ENCODE measurements around the gene SMIM14.
A peak's percentile ranks its signal among the peaks of the same experiment; 100 is the strongest.

Gene SMIM14

DNA sequence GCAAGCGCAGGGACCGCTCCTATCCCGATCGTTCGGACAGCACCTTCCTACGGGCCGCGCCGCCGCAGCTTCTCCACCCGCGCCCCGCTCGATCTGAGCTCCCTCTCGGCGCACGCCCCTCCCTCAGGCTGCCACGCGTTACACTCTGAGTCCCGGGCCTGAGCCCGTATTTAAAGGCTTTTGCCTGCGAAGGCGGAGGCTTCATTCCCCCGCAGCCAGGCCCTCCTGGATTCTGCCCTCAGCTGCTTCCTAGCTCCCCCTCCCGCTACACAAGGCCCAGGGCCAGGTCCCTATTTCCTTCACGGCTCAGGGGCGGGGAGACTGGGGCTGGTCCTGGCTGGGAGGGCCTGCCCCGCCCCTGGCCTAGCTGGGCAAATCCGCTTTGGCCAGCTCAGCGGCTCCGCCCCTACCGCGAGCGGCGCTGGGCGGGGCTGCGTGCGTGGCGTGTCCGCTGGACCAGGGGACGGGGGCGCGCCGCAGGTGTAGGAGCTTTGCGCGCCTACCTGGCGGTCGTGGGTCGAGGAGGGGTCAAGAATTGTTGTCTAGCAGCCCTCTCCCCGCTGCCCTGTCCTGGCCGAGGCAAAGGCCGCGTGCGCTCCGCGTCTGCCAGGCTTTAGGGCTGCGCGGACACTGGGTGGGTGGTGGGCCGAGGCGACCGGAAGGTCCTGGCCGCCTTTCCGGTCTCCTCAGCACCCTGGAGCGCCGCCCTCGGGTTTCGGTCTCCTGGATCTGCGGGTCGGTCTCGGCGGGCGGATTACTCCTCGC, 111.2 kb downstream of the SMIM14 start, which contains the start of gene UGDH:
TSS of gene UGDH (minus strand) at position 144 of the 765 bp plus-strand sequence. CDS start 5,927 bp downstream, outside the sequence.
- Histone ChIP-seq H3K9ac (ENCODE audit: low read depth in 1 of 2, low read length in 2 of 2) (peak within 1 kb of the TSS; percentile 83 to 98), H3K4me3 (ENCODE audit: low read length in 2 of 2) (peak within 1 kb of the TSS; percentile 96 to 97), H3K36me3 (ENCODE audit: control insufficient read depth in 2 of 2, insufficient read depth in 2 of 2, low read length in 2 of 2) (peaks cover 0 to 4% of the 10 kb centered on the region in 2 donors), H3K27me3 (ENCODE audit: control insufficient read depth in 2 of 2, insufficient read depth in 2 of 2, low read length in 2 of 2) (no peaks in the 10 kb centered on the region), H3K4me1 (ENCODE audit: control insufficient read depth in 2 of 2, insufficient read depth in 2 of 2, low read length in 2 of 2) (peaks cover 4 to 14% of the 10 kb centered on the region in 2 donors), H3K9me3 (ENCODE audit: control insufficient read depth in 2 of 2, low read length in 2 of 2) (no peaks in the 10 kb centered on the region), H3K27ac (ENCODE audit: low read depth in 2 of 2, low read length in 2 of 2) (peak within 1 kb of the TSS; percentile 96 to 97)

DNA sequence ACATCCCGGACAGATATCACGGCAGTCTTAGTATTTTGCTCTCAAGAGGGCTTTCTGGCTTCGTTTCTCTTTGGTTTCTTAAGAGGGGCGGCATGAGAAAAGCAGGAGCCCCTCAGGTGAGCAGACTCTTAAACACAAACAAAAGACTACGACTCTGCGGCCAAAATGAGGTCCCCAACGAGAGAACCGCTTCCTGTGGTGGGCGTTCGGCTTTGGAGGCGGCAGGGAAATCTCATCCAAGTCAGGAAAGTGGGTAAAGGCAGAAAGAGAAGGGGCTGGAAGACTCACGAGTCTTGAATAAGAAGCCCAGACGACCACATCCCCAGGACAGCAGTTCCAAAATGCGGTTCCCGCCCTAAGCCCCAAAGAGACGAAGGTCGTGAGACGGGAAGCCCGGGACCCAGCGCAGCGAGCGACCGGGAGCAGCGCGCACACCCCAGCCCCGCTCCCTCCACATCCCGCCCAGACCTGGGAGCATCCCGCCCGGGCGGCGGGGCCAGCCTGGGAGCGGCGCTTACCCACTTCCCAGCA, 111.8 kb downstream of the SMIM14 start:
- no peaks in the 10 kb centered on the region for H3K9me3 ChIP-seq (ENCODE audit: control insufficient read depth in 2 of 2, low read length in 2 of 2)
- no peaks in the 10 kb centered on the region for H3K27me3 ChIP-seq (ENCODE audit: control insufficient read depth in 2 of 2, insufficient read depth in 2 of 2, low read length in 2 of 2)
- peak overlapping the region; percentile 83 to 98 for H3K9ac ChIP-seq (ENCODE audit: low read depth in 1 of 2, low read length in 2 of 2)
- H3K4me3 ChIP-seq (ENCODE audit: low read length in 2 of 2) = peak overlapping the region; percentile 96 to 97
- H3K27ac ChIP-seq (ENCODE audit: low read depth in 2 of 2, low read length in 2 of 2) = peak overlapping the region; percentile 96 to 97
- H3K36me3 ChIP-seq (ENCODE audit: control insufficient read depth in 2 of 2, insufficient read depth in 2 of 2, low read length in 2 of 2) = peaks cover 0 to under 1% of the 10 kb centered on the region in 2 donors
- H3K4me1 ChIP-seq (ENCODE audit: control insufficient read depth in 2 of 2, insufficient read depth in 2 of 2, low read length in 2 of 2) = peaks cover 4 to 19% of the 10 kb centered on the region in 2 donors

- Histone ChIP-seq H3K9me3 (ENCODE audit: control insufficient read depth in 2 of 2, low read length in 2 of 2) (no peaks in the 10 kb centered on the region), H3K4me1 (ENCODE audit: control insufficient read depth in 2 of 2, insufficient read depth in 2 of 2, low read length in 2 of 2) (peaks cover 4 to 20% of the 10 kb centered on the region in 2 donors), H3K9ac (ENCODE audit: low read depth in 1 of 2, low read length in 2 of 2) (peak overlapping the region; percentile 83 to 98), H3K27ac (ENCODE audit: low read depth in 2 of 2, low read length in 2 of 2) (peak overlapping the region; percentile 96 to 97), H3K27me3 (ENCODE audit: control insufficient read depth in 2 of 2, insufficient read depth in 2 of 2, low read length in 2 of 2) (no peaks in the 10 kb centered on the region), H3K36me3 (ENCODE audit: control insufficient read depth in 2 of 2, insufficient read depth in 2 of 2, low read length in 2 of 2) (peaks cover 0 to 2% of the 10 kb centered on the region in 2 donors), H3K4me3 (ENCODE audit: low read length in 2 of 2) (peak overlapping the region; percentile 96 to 97)
Measured at GRCh38 chr4:39525822-39526690, 112.6 kb downstream of the SMIM14 start.

DNA sequence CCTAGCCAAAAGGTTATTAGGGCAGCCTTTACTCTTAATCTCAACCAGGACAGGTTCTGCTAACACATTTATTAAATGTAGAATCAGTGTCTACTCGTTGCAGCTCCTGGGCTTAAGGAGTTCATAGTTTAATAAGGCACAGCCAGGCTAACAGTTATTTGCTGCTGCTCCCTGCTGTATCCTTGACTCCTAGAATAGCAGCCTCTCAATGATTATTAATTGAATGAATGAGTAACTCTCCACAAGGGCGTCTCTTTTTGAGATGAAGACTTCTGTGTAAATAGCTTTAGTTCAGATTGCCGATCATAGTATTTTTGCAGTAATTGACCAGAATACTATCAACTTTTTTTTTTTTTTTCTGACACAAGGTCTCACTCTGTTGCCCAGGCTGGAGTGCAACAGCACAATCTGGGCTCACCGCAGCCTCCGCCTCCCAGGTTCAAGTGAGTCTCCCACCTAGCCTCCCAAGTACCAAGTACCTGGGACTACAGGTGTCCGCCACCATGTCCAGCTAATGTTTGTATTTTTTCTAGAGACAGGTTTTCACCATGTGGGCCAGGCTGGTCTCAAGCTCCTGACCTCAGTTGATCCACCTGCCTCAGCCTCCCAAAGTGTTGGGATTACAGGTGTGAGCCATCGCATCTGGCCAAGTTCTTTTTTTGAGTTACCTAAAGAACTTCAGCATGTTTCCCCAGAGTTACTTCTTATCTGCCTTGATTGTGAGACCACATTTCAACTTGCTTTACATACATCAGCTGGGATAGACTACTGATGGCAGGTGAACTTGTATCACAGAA, 114.3 kb downstream of the SMIM14 start:
- Histone ChIP-seq H3K9ac (ENCODE audit: low read depth in 1 of 2, low read length in 2 of 2) (peak overlapping the region in 1 of 2 donors; percentile 5), H3K27me3 (ENCODE audit: control insufficient read depth in 2 of 2, insufficient read depth in 2 of 2, low read length in 2 of 2) (no peaks in the 10 kb centered on the region), H3K27ac (ENCODE audit: low read depth in 2 of 2, low read length in 2 of 2) (no peak overlapping the region), H3K9me3 (ENCODE audit: control insufficient read depth in 2 of 2, low read length in 2 of 2) (no peaks in the 10 kb centered on the region), H3K4me1 (ENCODE audit: control insufficient read depth in 2 of 2, insufficient read depth in 2 of 2, low read length in 2 of 2) (peaks cover 4 to 20% of the 10 kb centered on the region in 2 donors), H3K36me3 (ENCODE audit: control insufficient read depth in 2 of 2, insufficient read depth in 2 of 2, low read length in 2 of 2) (peaks cover 6 to 9% of the 10 kb centered on the region in 2 donors), H3K4me3 (ENCODE audit: low read length in 2 of 2) (peak overlapping the region; percentile 24 to 43)

DNA sequence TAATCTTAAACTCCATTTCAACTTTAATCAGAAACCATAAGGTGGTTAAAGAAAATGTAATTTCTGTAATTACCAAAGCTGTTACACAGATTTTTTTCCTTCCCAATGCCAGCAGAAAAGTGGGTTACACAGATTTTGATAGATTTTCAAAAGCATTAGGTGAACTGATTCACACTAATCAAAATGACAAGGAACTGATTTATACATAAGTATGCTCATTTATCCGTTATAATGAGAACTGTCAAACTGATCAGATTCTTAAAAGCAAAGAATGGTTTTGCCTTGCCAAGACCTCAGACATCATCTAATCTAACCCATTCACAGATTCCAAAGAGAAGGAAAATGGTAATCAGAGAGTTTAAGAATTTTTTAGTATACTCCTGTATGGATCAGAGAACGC, 116.6 kb downstream of the SMIM14 start:
- no peak overlapping the region for H3K4me3 ChIP-seq (ENCODE audit: low read length in 2 of 2)
- peaks cover 4 to 14% of the 10 kb centered on the region in 2 donors for H3K4me1 ChIP-seq (ENCODE audit: control insufficient read depth in 2 of 2, insufficient read depth in 2 of 2, low read length in 2 of 2)
- H3K27ac ChIP-seq (ENCODE audit: low read depth in 2 of 2, low read length in 2 of 2) = no peak overlapping the region
- peaks cover 14 to 15% of the 10 kb centered on the region in 2 donors for H3K36me3 ChIP-seq (ENCODE audit: control insufficient read depth in 2 of 2, insufficient read depth in 2 of 2, low read length in 2 of 2)
- H3K9me3 ChIP-seq (ENCODE audit: control insufficient read depth in 2 of 2, low read length in 2 of 2) = no peaks in the 10 kb centered on the region
- no peak overlapping the region for H3K9ac ChIP-seq (ENCODE audit: low read depth in 1 of 2, low read length in 2 of 2)
- H3K27me3 ChIP-seq (ENCODE audit: control insufficient read depth in 2 of 2, insufficient read depth in 2 of 2, low read length in 2 of 2) = no peaks in the 10 kb centered on the region

DNA sequence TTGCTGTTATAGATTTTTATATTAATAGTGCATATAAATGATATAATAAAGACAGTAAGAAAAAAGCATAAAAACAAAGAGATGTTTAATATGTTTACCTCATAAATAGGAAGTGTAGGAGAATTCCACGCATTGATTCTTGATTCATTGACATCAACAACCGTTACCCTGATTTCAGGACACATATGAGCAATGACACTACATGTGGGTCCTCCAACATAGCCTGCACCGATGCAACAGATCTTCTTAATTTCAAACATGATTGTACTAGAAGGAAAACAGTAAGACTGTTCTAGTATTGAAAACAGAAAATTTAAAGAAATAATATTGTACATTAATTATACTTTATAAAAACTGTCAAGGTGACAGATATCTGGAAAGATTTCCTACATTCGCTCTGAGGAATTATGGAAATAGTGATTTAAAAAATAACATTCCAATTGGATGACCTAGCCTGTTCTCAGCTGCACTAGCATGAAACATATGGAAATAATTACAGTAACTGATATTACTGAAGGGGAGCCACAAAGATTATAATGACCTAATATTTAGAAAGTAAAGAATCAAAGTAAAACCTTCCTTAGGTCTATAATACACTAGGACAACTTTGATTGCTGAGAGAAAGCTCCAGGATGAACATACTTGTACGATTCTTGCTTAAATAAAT, 117.3 kb downstream of the SMIM14 start:
- Histone ChIP-seq H3K9ac (ENCODE audit: low read depth in 1 of 2, low read length in 2 of 2) (no peak overlapping the region), H3K27me3 (ENCODE audit: control insufficient read depth in 2 of 2, insufficient read depth in 2 of 2, low read length in 2 of 2) (no peaks in the 10 kb centered on the region), H3K9me3 (ENCODE audit: control insufficient read depth in 2 of 2, low read length in 2 of 2) (no peaks in the 10 kb centered on the region), H3K27ac (ENCODE audit: low read depth in 2 of 2, low read length in 2 of 2) (no peak overlapping the region), H3K4me3 (ENCODE audit: low read length in 2 of 2) (no peak overlapping the region), H3K4me1 (ENCODE audit: control insufficient read depth in 2 of 2, insufficient read depth in 2 of 2, low read length in 2 of 2) (peaks cover 4 to 13% of the 10 kb centered on the region in 2 donors), H3K36me3 (ENCODE audit: control insufficient read depth in 2 of 2, insufficient read depth in 2 of 2, low read length in 2 of 2) (peaks cover 15 to 18% of the 10 kb centered on the region in 2 donors)

GRCh38 chr4:39518484-39518883, 120.2 kb downstream of the SMIM14 start:
- H3K27ac ChIP-seq (ENCODE audit: low read depth in 2 of 2, low read length in 2 of 2) = no peak overlapping the region
- H3K27me3 ChIP-seq (ENCODE audit: control insufficient read depth in 2 of 2, insufficient read depth in 2 of 2, low read length in 2 of 2) = no peaks in the 10 kb centered on the region
- peaks cover 15 to 28% of the 10 kb centered on the region in 2 donors for H3K36me3 ChIP-seq (ENCODE audit: control insufficient read depth in 2 of 2, insufficient read depth in 2 of 2, low read length in 2 of 2)
- H3K4me1 ChIP-seq (ENCODE audit: control insufficient read depth in 2 of 2, insufficient read depth in 2 of 2, low read length in 2 of 2) = peaks cover 3 to 13% of the 10 kb centered on the region in 2 donors
- no peaks in the 10 kb centered on the region for H3K9me3 ChIP-seq (ENCODE audit: control insufficient read depth in 2 of 2, low read length in 2 of 2)
- no peak overlapping the region for H3K4me3 ChIP-seq (ENCODE audit: low read length in 2 of 2)
- no peak overlapping the region for H3K9ac ChIP-seq (ENCODE audit: low read depth in 1 of 2, low read length in 2 of 2)

DNA sequence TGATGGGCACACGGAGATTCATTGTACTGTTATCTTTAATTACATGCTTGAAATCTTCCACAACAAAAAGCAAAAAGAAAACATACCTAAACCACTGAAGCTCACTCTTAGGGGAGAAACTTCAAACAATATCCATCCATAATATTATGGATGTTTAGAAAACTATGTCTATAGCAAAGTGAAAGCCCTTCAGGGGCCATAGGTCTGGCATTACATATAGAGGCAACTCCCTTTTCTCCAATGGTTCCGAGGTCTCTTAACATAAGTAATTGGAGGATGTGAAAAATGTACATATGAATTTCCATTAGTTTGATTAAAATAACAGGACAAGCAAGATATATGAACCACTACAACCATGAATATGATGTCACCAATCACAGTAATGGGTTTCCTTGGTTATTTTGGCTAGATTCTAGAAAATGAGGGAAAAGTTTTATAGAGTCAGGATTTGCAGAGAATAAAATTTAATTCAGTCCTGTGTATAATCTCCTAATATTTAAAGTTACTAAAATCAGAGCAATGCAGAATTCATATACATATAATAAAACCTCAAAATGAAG, 122.2 kb downstream of the SMIM14 start:
- peaks cover 3 to 6% of the 10 kb centered on the region in 2 donors for H3K4me1 ChIP-seq (ENCODE audit: control insufficient read depth in 2 of 2, insufficient read depth in 2 of 2, low read length in 2 of 2)
- no peak overlapping the region for H3K27ac ChIP-seq (ENCODE audit: low read depth in 2 of 2, low read length in 2 of 2)
- no peak overlapping the region for H3K4me3 ChIP-seq (ENCODE audit: low read length in 2 of 2)
- H3K36me3 ChIP-seq (ENCODE audit: control insufficient read depth in 2 of 2, insufficient read depth in 2 of 2, low read length in 2 of 2) = peaks cover 28 to 42% of the 10 kb centered on the region in 2 donors
- no peak overlapping the region for H3K9ac ChIP-seq (ENCODE audit: low read depth in 1 of 2, low read length in 2 of 2)
- H3K27me3 ChIP-seq (ENCODE audit: control insufficient read depth in 2 of 2, insufficient read depth in 2 of 2, low read length in 2 of 2) = no peaks in the 10 kb centered on the region
- H3K9me3 ChIP-seq (ENCODE audit: control insufficient read depth in 2 of 2, low read length in 2 of 2) = no peaks in the 10 kb centered on the region

All from mucosa of rectum (tissue), 2 donors.